ENCODE data around the gene HIVEP1. TPM values are rescaled to one million over a fixed set of nuclear protein-coding genes. Genes with fewer than 3 reads are reported as not detected.

HIVEP1 gene
- total RNA-seq = 33.3 and 34.1 TPM in 2 replicates

DNA sequence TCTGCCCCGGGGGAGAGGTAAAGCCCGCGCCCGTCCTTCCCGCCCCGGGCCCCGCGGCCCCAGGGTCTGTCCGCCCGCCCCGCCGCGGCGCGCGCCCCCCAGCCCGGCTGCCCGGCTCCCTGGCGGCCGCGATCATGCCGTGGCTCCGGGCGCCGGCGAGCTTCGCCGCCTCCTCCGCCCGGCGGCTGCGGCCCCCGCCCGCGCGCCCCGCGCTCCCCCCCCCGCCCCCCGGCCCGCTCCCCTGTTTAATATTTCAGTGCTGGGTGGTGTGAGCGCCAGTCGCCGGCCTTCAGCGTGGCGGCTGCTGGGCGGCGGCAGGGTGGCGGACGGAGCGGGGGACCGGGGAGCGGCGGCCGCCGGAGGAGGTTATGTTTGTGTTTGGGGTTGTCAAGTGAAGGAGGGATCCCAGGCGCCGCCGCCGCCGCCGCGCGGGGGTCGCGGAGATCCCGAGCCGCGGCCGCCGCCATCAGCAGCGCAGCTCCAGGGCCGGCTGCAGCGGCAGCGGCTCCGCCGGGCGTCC lies at the start of gene HIVEP1:
HIVEP1 (plus strand) TSS at position 275 of the 520 bp plus-strand sequence. CDS start 3,317 bp downstream, outside the sequence.

Other genes starting within 250 kb of the HIVEP1 start
- gene ADTRP, start 233.5 kb upstream of the HIVEP1 start, total RNA-seq = 4.1 and 7.2 TPM in 2 replicates

All from vein endothelial cell (primary cell).